HG02884 (cell line): ENCODE data around the gene MAPKAPK2.

ENCODE experiments used
- ATAC-seq: cut with Tn5 transposase; IDR thresholded peaks from one replicate; pipeline ENCODE4 v1.9.1; 2021; ENCODE audit warnings: mild to moderate bottlenecking, moderate library complexity; ENCODE audit not compliant: unreplicated experiment

The MAPKAPK2 gene

GRCh38 chr1:206681359-206681758 is 3.3 kb upstream of the MAPKAPK2 start:
- no peak for ATAC-seq

GRCh38 chr1:206682111-206682510 is 2.6 kb upstream of the MAPKAPK2 start:
- ATAC-seq = no peak

- no peak for ATAC-seq
Measured at GRCh38 chr1:206683313-206683712, 1.4 kb upstream of the MAPKAPK2 start.

- no peak for ATAC-seq
Measured at GRCh38 chr1:206684003-206684402, 702 bp upstream of the MAPKAPK2 start.

- ATAC-seq = no peak
Measured at GRCh38 chr1:206685334-206685768, 646 bp downstream of the MAPKAPK2 start.

GRCh38 chr1:206685769-206686477 is 1.2 kb downstream of the MAPKAPK2 start:
- ATAC-seq = no peak

- ATAC-seq = no peak
Measured at GRCh38 chr1:206686478-206687249, 2.0 kb downstream of the MAPKAPK2 start.

- no peak for ATAC-seq
Measured at GRCh38 chr1:206687251-206687914, 2.7 kb downstream of the MAPKAPK2 start.

- ATAC-seq = no peak
Measured at GRCh38 chr1:206687915-206688442, 3.3 kb downstream of the MAPKAPK2 start.

GRCh38 chr1:206690516-206690915 is 5.8 kb downstream of the MAPKAPK2 start:
- no peak for ATAC-seq

GRCh38 chr1:206691604-206692003 is 6.9 kb downstream of the MAPKAPK2 start:
- no peak for ATAC-seq

GRCh38 chr1:206693029-206693428 is 8.3 kb downstream of the MAPKAPK2 start:
- no peak for ATAC-seq

- no peak for ATAC-seq
Measured at GRCh38 chr1:206693592-206693991, 8.9 kb downstream of the MAPKAPK2 start.

- ATAC-seq = no peak
Measured at GRCh38 chr1:206694171-206695124, 9.7 kb downstream of the MAPKAPK2 start.

- no peak for ATAC-seq
Measured at GRCh38 chr1:206695733-206696132, 11.0 kb downstream of the MAPKAPK2 start.

- no peak for ATAC-seq
Measured at GRCh38 chr1:206696812-206697585, 12.3 kb downstream of the MAPKAPK2 start.

GRCh38 chr1:206698011-206698410 is 13.3 kb downstream of the MAPKAPK2 start:
- no peak for ATAC-seq

GRCh38 chr1:206699000-206699586 is 14.4 kb downstream of the MAPKAPK2 start:
- ATAC-seq = no peak

- no peak for ATAC-seq
Measured at GRCh38 chr1:206699626-206700025, 14.9 kb downstream of the MAPKAPK2 start.
